HG03354 (cell line): ENCODE results near the gene TMEM123.
"Not testable (repeated sequence)": the region's sequence is repeated elsewhere in the genome, so short reads cannot be mapped to it uniquely, and the experiment has no call there.

Source experiments
- ATAC-seq: cut with Tn5 transposase; IDR thresholded peaks from one replicate; pipeline ENCODE4 v1.9.1; 2021; ENCODE audit warnings: mild to moderate bottlenecking; ENCODE audit not compliant: unreplicated experiment, poor library complexity, severe bottlenecking

TMEM123 gene

DNA sequence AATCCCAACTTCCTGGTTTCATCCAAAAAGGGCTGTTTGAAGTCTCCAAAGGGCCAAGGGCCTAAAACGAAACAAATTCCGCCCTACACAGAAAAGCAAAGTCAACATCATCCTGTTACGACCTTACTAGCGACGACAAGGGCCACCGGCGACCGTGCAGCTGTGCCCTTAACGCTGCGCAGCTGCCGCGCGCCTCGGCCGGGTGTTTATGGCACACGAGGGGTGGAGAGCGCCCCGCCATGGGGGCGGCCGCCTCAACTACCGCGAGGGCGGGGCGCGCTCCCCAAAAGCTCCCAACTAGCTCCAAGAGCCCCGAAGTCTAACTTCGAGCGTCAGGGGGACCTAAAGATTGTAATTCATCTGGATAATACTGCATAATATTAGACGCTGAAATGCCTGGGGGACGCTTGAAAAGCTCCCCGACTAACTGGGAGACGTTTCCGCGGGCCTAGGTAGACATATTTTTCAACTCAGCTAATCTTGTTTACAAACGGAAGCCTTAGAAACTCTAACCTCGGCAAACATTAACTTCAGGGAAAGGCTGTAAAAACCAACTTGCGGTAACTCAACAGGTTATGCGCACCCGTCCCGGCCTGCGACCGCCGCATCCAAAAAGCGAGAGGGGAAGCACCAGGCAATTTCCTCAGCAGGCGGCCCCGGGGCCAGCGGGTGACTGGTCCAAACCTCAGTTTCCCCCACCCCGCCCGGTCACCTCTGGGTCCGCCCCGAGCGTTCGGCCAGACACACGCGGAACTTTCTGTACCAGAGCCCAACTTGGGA lies 694 bp downstream of the TMEM123 start:
- peak; percentile 76 for ATAC-seq

DNA sequence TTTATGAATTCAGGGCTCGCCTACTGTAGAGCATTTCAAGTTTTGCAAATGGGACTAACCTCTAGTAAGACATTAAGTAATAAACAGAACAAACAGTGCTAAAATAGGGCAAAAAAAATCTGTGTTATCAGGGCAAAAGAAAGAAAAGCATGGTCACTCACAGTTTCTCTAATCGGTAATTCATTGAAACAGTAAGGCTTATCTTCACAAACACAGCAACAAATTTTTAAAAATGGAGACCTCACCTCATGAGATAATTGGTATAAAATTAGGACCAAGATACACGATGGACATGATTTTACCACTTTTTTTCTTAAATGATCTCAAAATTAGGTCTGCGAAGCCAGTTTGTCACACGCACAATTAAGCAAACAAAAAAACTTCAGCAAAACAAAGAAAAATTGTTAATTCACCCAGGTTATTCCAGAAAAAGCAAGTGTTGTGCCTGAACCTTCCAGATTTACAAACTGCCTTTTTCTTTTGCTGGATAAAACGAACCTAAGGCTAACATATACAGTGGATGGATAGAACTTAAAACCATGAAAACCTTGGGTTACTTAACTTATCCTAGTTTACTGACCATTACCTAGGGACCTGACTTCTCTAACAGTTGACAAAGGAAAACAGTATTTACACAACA lies 1.4 kb downstream of the TMEM123 start:
- no peak for ATAC-seq

DNA sequence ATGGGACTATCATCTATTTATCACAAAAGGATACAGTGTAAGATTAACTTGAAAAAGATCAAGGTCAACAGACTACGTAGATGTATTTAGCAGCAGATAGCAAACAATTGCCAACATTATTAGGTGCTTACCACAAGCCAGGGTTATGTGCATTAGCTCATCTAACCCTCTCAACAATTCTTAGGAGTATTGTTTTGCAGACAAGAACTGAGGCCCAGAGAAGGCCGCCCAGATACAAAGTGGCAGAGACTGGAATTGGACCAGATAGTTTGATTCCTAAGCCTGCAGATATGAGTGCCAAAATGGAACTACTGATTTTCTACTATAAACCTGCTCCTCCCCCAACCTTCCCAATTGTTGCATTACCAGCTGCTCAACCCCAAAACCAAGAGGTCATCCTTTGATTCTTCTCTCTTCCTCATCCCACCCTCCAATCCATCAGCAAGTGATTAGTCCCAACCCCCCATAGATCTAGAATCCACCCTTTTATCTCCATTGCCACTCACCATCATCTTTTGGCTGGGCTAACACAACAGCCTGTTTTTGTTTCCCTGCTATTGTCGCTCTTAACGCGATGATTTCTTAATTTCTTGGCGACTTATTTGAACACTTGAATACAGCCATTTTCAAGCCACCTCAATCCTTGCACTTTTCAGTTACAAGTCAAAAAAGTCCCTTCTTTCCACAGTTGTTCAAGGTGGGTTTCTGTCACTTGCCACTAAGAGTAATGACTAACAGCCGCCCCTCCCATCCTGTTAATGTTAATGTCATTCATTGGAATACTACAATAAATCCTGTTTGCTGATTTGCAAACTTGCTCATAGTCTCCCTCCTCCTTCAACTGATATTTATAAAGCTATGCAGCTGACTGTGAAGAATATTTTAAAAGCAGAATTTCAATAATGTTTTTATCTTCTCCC lies 2.7 kb downstream of the TMEM123 start:
- ATAC-seq, result no peak

DNA sequence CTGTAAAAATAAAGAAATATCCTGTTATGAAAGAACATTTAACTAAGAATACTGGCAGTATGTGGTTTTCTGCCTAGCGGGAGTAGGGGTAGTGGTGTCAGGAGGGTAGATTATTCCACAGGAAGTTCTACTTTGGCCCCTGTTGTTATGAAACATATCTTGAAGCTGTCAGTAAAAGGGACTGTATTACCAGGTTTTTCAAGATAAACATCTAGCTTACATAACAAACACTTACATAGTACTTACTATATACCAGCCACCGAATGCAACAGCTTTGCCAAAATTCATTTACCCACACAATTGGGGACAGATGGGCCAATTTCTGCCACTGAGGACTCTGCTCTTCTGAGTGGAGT lies 3.7 kb downstream of the TMEM123 start:
- ATAC-seq, result no peak

DNA sequence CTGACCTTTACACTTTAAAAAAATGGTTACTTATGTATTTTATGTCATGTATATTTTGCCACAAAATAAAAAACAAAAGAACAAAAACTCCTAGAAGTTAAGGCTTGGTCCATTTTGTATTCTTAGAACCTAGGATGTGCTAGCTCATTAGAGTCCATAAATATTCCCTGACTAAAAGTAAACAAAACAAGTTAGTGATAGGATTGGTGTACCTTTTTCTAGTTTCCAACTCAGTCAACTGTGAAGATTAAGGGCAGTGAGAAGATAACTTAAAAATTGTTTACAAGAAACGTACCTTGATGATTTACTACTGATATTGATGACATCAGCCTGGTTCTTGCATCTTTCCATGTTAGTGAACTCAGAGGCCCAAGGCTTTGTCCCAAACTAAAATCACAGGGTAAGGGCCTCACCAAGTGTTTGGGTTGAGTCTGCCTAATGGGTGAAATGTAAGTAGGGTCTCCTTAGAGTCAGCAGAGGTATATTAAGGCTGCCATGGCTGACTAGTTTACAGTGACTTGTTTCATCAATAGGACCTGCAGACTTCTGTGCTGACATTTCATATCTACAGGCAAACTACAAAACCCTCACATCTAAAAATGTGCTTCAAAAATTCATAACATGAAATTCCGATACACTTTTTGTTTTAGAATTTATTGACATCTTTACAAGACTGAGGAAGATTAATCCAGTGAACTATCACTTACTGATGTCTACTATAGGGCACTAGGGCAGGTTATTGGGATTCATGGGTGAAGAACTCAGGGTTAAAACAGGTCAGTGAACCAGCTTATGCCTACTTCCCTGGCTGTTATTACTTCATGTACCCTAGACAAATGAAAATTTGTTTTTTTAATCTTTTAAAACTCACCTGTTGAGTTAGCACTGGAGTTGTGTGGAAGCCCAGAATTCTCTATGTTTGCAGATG lies 4.4 kb downstream of the TMEM123 start:
- ATAC-seq, result no peak

DNA sequence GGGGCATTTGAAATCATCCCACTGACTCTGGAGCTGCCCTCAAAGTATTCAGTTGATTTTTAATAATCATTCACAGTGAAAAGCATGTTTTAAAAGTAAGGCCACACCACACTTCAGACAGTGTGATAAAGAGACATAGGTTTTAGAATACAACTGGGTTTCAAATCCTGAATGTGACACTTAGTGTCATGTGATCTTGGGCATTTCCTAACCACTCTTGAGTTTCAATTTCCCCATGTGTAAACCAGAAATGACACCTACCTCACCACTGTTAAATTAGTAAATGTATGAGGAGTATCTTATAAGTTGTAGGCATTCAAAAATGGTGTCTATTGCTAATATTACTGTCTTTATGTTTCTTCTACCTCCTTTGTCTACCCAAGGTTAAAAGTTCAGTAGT lies 5.4 kb downstream of the TMEM123 start:
- peak; percentile 22 for ATAC-seq

DNA sequence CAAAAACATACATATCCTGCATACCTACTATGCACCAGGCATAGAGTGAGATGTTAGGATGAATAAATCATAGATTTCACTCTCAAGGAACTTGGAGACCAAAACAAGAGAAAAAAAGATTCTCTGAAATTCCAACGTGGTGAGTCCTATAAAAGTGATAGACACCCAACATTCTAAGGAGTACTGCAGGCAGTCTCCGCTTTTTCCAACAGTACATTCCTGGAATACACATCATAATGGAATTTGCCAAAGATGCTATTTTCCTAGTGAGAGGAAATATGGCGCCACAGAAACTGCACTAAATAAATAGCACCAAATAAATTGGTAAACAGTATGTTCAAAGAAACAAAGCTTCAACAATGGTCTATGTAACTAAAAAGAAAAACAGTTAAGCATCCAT lies 6.0 kb downstream of the TMEM123 start:
- no peak for ATAC-seq

DNA sequence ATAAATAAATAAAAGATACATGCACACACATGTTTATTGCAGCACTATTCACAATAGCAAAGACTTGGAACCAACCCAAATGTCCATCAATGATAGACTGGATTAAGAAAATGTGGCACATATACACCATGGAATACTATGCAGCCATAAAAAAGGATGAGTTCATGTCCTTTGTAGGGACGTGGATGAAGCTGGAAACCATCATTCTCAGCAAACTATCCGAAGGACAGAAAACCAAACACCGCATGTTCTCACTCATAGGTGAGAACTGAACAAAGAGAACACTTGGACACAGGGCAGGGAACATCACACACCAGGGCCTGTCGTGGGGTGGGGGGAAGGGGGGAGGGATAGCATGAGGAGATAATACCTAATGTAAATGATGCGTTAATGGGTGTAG lies 7.9 kb downstream of the TMEM123 start:
- ATAC-seq, result not testable (repeated sequence)

DNA sequence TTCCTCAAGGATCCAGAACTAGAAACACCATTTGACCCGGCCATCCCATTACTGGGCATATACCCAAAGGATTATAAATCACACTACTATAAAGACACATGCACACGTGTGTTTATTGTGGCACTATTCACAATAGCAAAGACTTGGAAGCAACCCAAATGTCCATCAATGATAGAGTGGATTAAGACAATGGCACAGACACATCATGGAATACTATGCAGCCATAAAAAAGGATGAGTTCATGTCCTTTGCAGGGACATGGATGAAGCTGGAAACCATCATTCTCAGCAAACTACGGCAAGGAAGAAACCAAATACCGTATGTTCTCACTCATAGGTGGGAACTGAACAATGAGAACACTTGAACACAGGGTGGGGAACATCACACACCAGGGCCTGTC lies 8.4 kb downstream of the TMEM123 start:
- ATAC-seq, result not testable (repeated sequence)

DNA sequence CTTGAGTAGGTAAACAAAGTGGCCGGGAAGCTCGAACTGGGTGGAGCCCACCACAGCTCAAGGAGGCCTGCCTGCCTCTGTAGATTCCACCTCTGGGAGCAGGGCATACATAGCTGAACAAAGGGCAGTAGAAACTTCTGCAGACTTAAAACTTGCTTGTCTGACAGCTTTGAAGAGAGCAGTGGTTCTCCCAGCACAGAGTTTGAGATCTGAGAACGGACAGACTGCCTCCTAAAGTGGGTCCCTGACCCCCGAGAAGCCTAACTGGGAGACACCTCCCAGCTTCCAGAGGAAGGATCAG lies 13.6 kb downstream of the TMEM123 start:
- not testable (repeated sequence) for ATAC-seq

DNA sequence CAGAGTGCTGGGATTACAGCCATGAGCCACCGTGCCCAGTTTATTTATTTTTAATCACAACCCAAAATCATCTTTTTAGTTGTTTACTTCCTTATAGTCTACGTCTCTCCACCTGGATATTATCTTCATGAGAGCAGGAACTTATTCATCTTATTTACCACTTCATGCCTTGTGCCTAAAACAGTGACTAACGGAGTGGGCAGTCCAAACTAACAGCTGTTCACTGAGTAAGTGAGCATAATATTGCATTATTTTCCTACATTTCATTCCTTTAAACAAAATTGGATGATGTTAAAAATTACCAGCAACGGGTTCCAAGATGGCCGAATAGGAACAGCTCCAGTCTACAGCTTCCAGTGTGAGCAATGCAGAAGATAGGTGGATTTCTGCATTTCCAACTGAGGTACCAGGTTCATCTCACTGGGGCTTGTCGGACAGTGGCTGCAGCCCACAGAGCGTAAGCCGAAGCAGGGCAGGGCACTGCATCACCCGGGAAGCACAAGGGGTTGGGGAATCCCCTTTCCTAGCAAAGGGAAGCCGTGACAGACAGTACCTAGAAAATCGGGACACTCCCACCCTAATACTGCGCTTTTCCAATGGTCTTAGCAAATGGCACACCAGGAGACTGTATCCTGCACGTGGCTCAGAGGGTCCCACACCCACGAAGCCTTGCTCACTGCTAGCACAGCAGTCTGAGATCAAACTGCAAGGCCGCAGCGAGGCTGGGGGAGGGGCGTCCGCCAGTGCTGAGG lies 14.1 kb downstream of the TMEM123 start:
- ATAC-seq, result no peak

DNA sequence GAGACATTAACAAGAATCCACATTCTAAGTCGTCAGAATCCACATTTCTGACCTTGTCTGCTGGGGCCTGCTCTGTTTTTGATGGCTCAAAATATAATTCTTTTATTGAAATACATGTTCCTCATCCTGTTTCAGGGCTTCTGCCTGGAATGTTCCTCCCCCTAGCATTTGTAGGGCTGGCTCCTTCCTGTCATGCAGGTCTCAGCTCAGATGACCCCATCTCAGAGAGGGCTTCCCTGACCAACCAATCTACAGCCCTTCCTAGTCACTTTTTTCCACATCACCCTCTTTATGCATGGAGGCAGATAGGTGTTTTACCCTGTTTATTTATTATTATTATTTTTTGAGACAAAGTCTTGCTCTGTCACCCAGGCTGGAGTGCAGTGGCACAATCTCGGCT lies 14.8 kb downstream of the TMEM123 start:
- no peak for ATAC-seq

DNA sequence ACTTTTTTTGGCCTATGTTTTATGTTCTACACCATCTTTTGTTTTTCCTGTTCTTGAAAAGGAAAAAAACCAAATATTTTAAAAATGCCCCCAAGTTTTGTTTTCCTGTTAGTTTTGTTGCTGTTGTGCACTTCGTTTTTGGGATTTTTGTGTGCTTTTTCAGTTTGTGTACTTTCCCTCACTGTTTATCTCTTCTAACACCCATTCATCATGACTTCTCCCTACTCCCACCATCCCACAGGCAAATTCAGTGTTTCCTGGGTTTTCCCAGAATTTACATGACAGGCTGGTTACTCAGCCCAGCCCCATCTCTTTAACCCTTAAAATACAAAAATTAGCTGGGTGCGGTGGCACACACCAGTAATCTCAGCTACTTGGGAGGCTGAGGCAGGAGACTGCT lies 15.6 kb downstream of the TMEM123 start:
- no peak for ATAC-seq

DNA sequence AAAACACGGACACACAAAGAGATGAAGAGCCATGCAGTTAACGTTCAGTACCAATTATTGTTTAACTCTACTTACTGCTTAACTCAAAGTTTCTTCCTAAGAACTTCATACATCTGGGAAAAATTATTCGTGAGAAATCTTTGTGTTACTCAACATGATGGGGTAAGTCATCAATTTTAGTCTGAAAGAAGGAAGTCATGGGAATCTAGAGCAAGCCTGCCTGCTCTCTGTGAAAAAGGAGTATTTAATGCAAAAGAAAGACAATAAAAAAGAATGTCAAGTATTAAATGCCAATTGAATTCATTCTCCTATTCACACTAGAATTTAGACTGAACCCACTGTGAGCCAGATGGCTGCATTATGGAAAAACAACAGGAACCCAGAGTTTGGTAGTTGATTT lies 16.0 kb downstream of the TMEM123 start:
- ATAC-seq, result no peak

DNA sequence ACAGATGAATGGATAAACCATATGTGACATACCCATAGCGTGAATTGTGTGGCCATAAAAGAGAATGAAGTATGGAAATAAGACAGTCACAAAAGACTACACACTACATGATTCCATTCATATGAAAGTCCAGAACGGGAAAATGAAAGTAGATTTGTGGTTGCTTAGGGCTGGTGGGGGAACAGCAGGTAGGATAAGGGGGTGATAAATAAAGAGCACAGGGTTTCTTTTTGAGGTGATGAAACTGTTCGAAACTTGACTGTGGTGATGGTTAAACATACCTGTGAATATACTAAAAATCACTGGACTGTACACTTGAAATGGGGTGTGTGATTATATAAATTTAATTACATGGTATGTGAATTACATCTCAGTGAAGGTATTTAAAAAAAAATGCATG lies 16.9 kb downstream of the TMEM123 start:
- no peak for ATAC-seq

DNA sequence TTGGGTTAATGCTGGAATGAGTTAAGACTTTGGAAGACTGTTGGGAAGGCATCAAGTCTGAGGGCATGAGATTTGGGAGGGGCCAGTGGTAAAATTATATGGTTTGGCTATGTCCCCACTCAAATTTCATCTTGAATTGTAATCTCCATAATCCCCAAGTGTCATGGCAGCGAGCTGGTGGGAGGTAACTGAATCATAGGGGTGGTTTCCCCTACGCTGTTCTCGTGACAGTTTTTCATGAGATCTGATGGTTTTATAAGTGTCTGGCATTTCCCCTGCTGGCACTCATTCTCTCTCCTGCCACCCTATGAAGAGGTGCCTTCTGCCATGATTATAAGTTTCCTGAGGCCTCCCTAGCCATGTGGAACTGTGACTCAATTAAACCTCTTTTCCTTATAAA lies 19.0 kb downstream of the TMEM123 start:
- ATAC-seq, result not testable (repeated sequence)

DNA sequence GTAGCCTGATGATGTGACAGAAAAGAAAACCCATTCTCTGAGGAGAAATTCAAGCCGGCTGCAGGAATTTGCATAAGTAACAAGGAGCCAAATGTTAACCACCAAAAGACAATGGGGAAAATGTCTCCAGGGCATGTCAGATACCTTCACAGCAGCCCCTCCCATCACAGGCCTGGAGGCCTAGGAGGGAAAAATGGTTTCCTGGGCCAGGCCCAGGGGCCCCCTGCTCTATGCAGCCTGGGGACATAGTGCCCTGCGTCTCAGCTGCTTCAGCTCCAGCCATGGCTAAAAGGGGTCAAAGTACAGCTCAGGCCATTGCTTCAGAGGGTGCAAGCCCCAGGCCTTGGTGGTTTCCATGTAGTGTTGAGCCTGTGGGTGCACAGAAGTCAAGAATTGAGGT lies 20.0 kb downstream of the TMEM123 start:
- ATAC-seq, result not testable (repeated sequence)

DNA sequence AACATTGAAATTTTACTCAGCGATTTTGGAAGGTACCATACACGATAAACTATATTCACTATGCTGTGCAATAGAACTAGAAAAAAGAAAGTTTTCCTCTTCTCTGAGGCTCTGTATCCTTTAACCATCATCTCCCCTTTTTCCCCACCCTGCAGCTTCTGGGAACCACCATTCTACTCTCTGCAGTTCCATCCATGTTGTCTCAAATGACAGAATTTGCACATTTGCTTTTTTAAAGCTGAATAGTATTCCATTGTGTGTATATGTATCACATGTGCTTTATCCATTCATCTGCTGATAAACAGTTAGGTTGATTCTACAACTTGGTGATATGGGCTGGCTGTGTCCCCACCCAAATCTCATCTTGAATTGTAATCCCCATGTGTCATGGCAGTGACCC lies 21.2 kb downstream of the TMEM123 start:
- no peak for ATAC-seq
